ENCODE measurements around the gene SERPINB3.
"Not testable (repeated sequence)": the region's sequence is repeated elsewhere in the genome, so short reads cannot be mapped to it uniquely, and the experiment has no call there.

DNA sequence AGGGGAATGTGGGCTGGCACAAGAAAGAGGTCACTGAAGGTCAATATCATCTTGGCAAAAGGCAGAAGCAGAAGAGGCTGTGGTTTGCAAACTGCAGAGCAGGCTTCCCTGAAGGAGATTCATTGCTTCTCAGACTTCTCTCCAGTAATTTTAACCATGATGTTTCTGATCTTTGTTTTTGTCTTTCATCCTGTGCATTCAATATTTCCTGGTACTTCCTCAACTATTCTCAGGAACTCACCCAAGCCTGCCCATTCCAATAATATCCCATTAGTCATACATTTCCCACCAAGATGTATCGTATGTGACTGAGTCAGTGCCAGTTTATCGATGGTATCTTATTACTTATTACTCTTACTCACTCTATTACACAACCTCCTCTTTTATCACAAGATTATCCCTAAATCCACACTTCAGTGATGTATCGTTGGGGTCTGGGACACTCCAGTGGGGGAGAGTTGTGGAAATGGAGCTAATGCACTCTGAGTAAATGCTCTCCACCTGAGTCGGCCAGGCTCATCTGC, 20.5 kb downstream of the SERPINB3 start:
- not testable (repeated sequence) for TF ChIP-seq POLR2A (IDR thresholded peaks at IDR 0.05; ENCODE audit: low read length); GATA1 (IDR thresholded peaks at IDR 0.05; ENCODE audit: low read depth, low read length)

Data from erythroblast (primary cell).